AG10803 (cell line): Measurements from ENCODE around the gene NXN.

Experiments used
- DNase-seq: peaks from one replicate; pipeline ENCODE4 v3.0.0; 2010; ENCODE audit warnings: low read depth
- H3K4me3 ChIP-seq: 2 replicates; pipeline ENCODE4 v1.5.1; 2011; ENCODE audit warnings: mild to moderate bottlenecking, low read length, control low read depth
- CTCF ChIP-seq: conservative IDR thresholded peaks from 2 replicates; pipeline ENCODE4 v1.5.1; 2011; ENCODE audit warnings: mild to moderate bottlenecking, low read length, control low read depth, inconsistent platforms

Gene NXN

GRCh38 chr17:823501-823902 is 156.1 kb downstream of the NXN start:
- H3K4me3 ChIP-seq, result no peak overlapping the region
- DNase-seq, result no peak
- no peak for TF ChIP-seq CTCF

- DNase-seq, result no peak
- no peak overlapping the region for H3K4me3 ChIP-seq
- no peak for TF ChIP-seq CTCF
Measured at GRCh38 chr17:819251-819650, 160.3 kb downstream of the NXN start.

- no peak for DNase-seq
- no peak for TF ChIP-seq CTCF
- no peak overlapping the region for H3K4me3 ChIP-seq
Measured at GRCh38 chr17:814371-814770, 165.2 kb downstream of the NXN start.

- H3K4me3 ChIP-seq, result no peak overlapping the region
- DNase-seq, result no peak
- TF ChIP-seq CTCF, result no peak
Measured at GRCh38 chr17:812638-813204, 166.9 kb downstream of the NXN start.

- no peak for DNase-seq
- TF ChIP-seq CTCF, result no peak
Measured at GRCh38 chr17:811051-811784, 168.4 kb downstream of the NXN start.

GRCh38 chr17:807523-808294 is 171.9 kb downstream of the NXN start:
- no peak for DNase-seq
- no peak for TF ChIP-seq CTCF
- H3K4me3 ChIP-seq, result no peak overlapping the region

More at GRCh38 chr17:811051-811784, 168.4 kb downstream of the NXN start:
- no peak overlapping the region for H3K4me3 ChIP-seq
